HUES6 (cell line): ENCODE data around the gene OR6N1.

Source experiments
- H3K27ac ChIP-seq: 2 replicates; pipeline ENCODE4 v1.7.0; 2013; ENCODE audit warnings: low read depth, mild to moderate bottlenecking, low read length, inconsistent platforms
- H3K27me3 ChIP-seq: 2 replicates; pipeline ENCODE4 v1.6.1; 2013; ENCODE audit warnings: low read length; ENCODE audit not compliant: control insufficient read depth, insufficient read depth
- H3K36me3 ChIP-seq: 2 replicates; pipeline ENCODE4 v1.6.1; 2013; ENCODE audit warnings: low read length; ENCODE audit not compliant: control insufficient read depth, insufficient read depth
- H3K4me1 ChIP-seq: 2 replicates; pipeline ENCODE4 v1.6.1; 2013; ENCODE audit warnings: low read length; ENCODE audit not compliant: control insufficient read depth, insufficient read depth
- H3K4me3 ChIP-seq: 2 replicates; pipeline ENCODE4 v1.5.1; 2013; ENCODE audit warnings: low read depth, low read length
- H3K9ac ChIP-seq: one replicate; pipeline ENCODE4 v1.6.1; 2013; ENCODE audit warnings: mild to moderate bottlenecking, low read length
- H3K9me3 ChIP-seq: 2 replicates; pipeline ENCODE4 v1.6.1; 2013; ENCODE audit warnings: low read depth, low read length; ENCODE audit not compliant: control insufficient read depth, insufficient read depth

The OR6N1 gene

GRCh38 chr1:158735848-158736247 is 36.1 kb downstream of the OR6N1 start:
- H3K9ac ChIP-seq = no peak overlapping the region
- H3K36me3 ChIP-seq = no peaks in the 10 kb centered on the region
- H3K9me3 ChIP-seq = no peaks in the 10 kb centered on the region
- no peaks in the 10 kb centered on the region for H3K4me1 ChIP-seq
- H3K27ac ChIP-seq = no peak overlapping the region
- H3K4me3 ChIP-seq = no peak overlapping the region
- H3K27me3 ChIP-seq = no peaks in the 10 kb centered on the region

GRCh38 chr1:158732524-158732923 is 39.5 kb downstream of the OR6N1 start:
- Histone ChIP-seq H3K36me3 (no peaks in the 10 kb centered on the region), H3K4me1 (no peaks in the 10 kb centered on the region), H3K27me3 (no peaks in the 10 kb centered on the region), H3K9ac (no peak overlapping the region), H3K4me3 (no peak overlapping the region), H3K9me3 (no peaks in the 10 kb centered on the region), H3K27ac (no peak overlapping the region)

GRCh38 chr1:158731707-158732106 is 40.3 kb downstream of the OR6N1 start:
- Histone ChIP-seq H3K4me1 (no peaks in the 10 kb centered on the region), H3K27ac (no peak overlapping the region), H3K4me3 (no peak overlapping the region), H3K9me3 (no peaks in the 10 kb centered on the region), H3K9ac (no peak overlapping the region), H3K36me3 (no peaks in the 10 kb centered on the region), H3K27me3 (no peaks in the 10 kb centered on the region)

- Histone ChIP-seq H3K36me3 (no peaks in the 10 kb centered on the region), H3K4me1 (no peaks in the 10 kb centered on the region), H3K27ac (no peak overlapping the region), H3K27me3 (no peaks in the 10 kb centered on the region), H3K4me3 (no peak overlapping the region), H3K9ac (no peak overlapping the region), H3K9me3 (no peaks in the 10 kb centered on the region)
These were observed 41.5 kb downstream of the OR6N1 start for GRCh38 chr1:158730453-158730852.

GRCh38 chr1:158728510-158729225 is 43.3 kb downstream of the OR6N1 start:
- Histone ChIP-seq H3K36me3 (no peaks in the 10 kb centered on the region), H3K4me1 (no peaks in the 10 kb centered on the region), H3K27ac (no peak overlapping the region), H3K9ac (no peak overlapping the region), H3K27me3 (no peaks in the 10 kb centered on the region), H3K9me3 (no peaks in the 10 kb centered on the region), H3K4me3 (no peak overlapping the region)

GRCh38 chr1:158724442-158724841 is 47.6 kb downstream of the OR6N1 start:
- Histone ChIP-seq H3K27me3 (no peaks in the 10 kb centered on the region), H3K4me3 (no peak overlapping the region), H3K36me3 (no peaks in the 10 kb centered on the region), H3K9me3 (no peaks in the 10 kb centered on the region), H3K4me1 (no peaks in the 10 kb centered on the region), H3K9ac (no peak overlapping the region), H3K27ac (no peak overlapping the region)

GRCh38 chr1:158720620-158721019 is 51.4 kb downstream of the OR6N1 start, which contains the start of gene OR6K3:
OR6K3 (minus strand) TSS chr1:158720720; CDS start chr1:158718115, 2,605 bp downstream.
- Histone ChIP-seq H3K9ac (no peak within 1 kb of the TSS), H3K36me3 (no peaks in the 10 kb centered on the region), H3K4me1 (no peaks in the 10 kb centered on the region), H3K27me3 (no peaks in the 10 kb centered on the region), H3K27ac (no peak within 1 kb of the TSS), H3K9me3 (no peaks in the 10 kb centered on the region), H3K4me3 (no peak within 1 kb of the TSS)

GRCh38 chr1:158719664-158720063 is 52.3 kb downstream of the OR6N1 start:
- Histone ChIP-seq H3K4me1 (no peaks in the 10 kb centered on the region), H3K9me3 (no peaks in the 10 kb centered on the region), H3K27ac (no peak overlapping the region), H3K9ac (no peak overlapping the region), H3K36me3 (no peaks in the 10 kb centered on the region), H3K27me3 (no peaks in the 10 kb centered on the region), H3K4me3 (no peak overlapping the region)

GRCh38 chr1:158717344-158717743 is 54.7 kb downstream of the OR6N1 start:
- no peak overlapping the region for H3K4me3 ChIP-seq
- no peaks in the 10 kb centered on the region for H3K36me3 ChIP-seq
- no peaks in the 10 kb centered on the region for H3K4me1 ChIP-seq
- no peak overlapping the region for H3K9ac ChIP-seq
- peaks cover 4% of the 10 kb centered on the region; the same call in 1 of the 2 replicates for H3K27me3 ChIP-seq
- H3K9me3 ChIP-seq = no peaks in the 10 kb centered on the region
- H3K27ac ChIP-seq = no peak overlapping the region

GRCh38 chr1:158716335-158716734 is 55.7 kb downstream of the OR6N1 start:
- H3K9me3 ChIP-seq = no peaks in the 10 kb centered on the region
- no peaks in the 10 kb centered on the region for H3K36me3 ChIP-seq
- no peak overlapping the region for H3K9ac ChIP-seq
- no peaks in the 10 kb centered on the region for H3K4me1 ChIP-seq
- H3K4me3 ChIP-seq = no peak overlapping the region
- H3K27me3 ChIP-seq = peaks cover 4% of the 10 kb centered on the region; the same call in 1 of the 2 replicates
- H3K27ac ChIP-seq = no peak overlapping the region

GRCh38 chr1:158714754-158715153 is 57.2 kb downstream of the OR6N1 start:
- Histone ChIP-seq H3K9me3 (no peaks in the 10 kb centered on the region), H3K27ac (no peak overlapping the region), H3K4me3 (no peak overlapping the region), H3K36me3 (no peaks in the 10 kb centered on the region), H3K27me3 (peaks cover 4% of the 10 kb centered on the region; the same call in 1 of the 2 replicates), H3K4me1 (no peaks in the 10 kb centered on the region), H3K9ac (no peak overlapping the region)
